GM12874 (cell line): Measurements from ENCODE around the gene MINDY4B.

Source experiments
- TF ChIP-seq, protein P1 (sequence below): IDR thresholded peaks from 2 replicates; pipeline ENCODE4 v1.5.1; 2011; ENCODE audit warnings: low read depth, mild to moderate bottlenecking, control low read depth, low read length, moderate library complexity; ENCODE audit not compliant: insufficient read depth

The MINDY4B gene

GRCh38 chr3:150930839-150931238 lies 25.6 kb upstream of the MINDY4B start:
- TF ChIP-seq, protein P1, sequence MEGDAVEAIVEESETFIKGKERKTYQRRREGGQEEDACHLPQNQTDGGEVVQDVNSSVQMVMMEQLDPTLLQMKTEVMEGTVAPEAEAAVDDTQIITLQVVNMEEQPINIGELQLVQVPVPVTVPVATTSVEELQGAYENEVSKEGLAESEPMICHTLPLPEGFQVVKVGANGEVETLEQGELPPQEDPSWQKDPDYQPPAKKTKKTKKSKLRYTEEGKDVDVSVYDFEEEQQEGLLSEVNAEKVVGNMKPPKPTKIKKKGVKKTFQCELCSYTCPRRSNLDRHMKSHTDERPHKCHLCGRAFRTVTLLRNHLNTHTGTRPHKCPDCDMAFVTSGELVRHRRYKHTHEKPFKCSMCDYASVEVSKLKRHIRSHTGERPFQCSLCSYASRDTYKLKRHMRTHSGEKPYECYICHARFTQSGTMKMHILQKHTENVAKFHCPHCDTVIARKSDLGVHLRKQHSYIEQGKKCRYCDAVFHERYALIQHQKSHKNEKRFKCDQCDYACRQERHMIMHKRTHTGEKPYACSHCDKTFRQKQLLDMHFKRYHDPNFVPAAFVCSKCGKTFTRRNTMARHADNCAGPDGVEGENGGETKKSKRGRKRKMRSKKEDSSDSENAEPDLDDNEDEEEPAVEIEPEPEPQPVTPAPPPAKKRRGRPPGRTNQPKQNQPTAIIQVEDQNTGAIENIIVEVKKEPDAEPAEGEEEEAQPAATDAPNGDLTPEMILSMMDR, result no peak

- TF ChIP-seq, protein P1, result no peak
These were observed 23.0 kb upstream of the MINDY4B start for GRCh38 chr3:150928234-150928633.

GRCh38 chr3:150926328-150926727 lies 21.1 kb upstream of the MINDY4B start:
- TF ChIP-seq, protein P1, result no peak

DNA sequence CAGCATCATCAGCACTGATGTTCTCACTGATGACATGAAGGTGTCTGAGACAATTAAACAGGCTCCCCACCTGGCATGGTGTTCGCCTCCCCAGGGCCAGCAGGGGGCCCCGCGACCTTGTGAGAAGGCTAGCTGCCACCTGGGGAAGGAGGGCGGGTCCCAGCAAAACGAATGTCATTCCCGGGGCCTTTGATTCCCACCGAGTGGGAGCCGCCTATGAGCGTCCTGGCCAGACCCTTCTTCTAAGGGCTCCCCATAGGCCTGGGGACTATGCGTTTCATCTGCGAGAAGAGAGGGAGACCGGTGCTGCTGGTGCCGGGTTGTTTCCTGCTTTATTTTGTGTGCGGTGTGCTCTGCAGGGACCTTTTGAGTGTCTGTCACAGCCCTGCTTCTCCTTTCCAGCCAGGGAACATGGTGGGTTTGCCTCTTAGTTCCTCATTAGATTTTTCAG lies 20.5 kb upstream of the MINDY4B start:
- TF ChIP-seq, protein P1, result peak; percentile 79

DNA sequence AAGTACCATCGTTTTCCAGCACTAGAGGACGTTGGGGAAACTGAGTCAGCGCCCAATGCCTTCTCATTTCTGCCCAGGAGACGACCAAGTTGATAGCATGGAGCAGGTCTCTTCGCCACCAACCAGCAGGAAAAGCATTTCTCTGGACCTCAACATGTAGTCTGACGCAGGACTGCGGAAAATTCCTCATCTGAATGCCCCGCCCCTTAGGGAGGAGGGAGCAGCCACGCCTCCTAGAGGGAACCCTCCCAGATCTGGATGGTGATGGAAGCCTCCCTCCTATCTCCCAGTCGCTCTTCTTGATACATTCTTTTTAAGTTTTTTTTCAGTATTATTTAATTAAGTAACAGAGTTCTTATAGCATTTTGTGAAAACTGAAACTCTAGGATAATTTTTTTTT lies 17.4 kb upstream of the MINDY4B start:
- TF ChIP-seq, protein P1, result no peak

- TF ChIP-seq, protein P1, result no peak
These were observed 16.0 kb upstream of the MINDY4B start for GRCh38 chr3:150921209-150921608.

DNA sequence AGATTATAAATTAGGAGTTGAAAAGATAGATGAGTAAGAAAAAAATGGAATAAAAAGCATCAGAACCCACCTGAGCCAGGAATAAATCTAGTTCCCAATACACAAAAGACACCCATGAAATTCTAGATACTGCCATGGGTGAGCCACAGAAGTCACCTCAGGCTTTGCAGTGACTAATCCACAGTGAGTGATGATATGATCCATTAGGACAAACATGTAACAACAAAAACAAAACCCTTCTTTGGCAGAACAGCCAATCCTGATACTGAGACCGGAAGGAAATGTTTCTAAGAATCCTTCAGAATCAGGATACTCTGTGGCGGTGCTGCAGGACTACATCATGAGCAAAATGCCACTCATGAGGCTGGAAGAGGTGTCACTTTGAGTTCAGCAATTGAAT lies 15.0 kb upstream of the MINDY4B start:
- TF ChIP-seq, protein P1, result no peak
